GM19452 (cell line): ENCODE measurements around the gene PALMD.

Experiments
- ATAC-seq: cut with Tn5 transposase; IDR thresholded peaks from one replicate; pipeline ENCODE4 v1.9.1; 2021; ENCODE audit not compliant: unreplicated experiment

The PALMD gene

GRCh38 chr1:99658031-99658290 lies 12.0 kb downstream of the PALMD start:
- ATAC-seq = no peak

GRCh38 chr1:99659755-99660210 lies 13.9 kb downstream of the PALMD start:
- no peak for ATAC-seq

GRCh38 chr1:99660496-99660895 lies 14.6 kb downstream of the PALMD start:
- ATAC-seq = no peak

- ATAC-seq = no peak
Measured at GRCh38 chr1:99661780-99662179, 15.9 kb downstream of the PALMD start.

- ATAC-seq = no peak
Measured at GRCh38 chr1:99662539-99663080, 16.7 kb downstream of the PALMD start.

- ATAC-seq = no peak
Measured at GRCh38 chr1:99663501-99663900, 17.6 kb downstream of the PALMD start.

GRCh38 chr1:99665212-99665611 lies 19.3 kb downstream of the PALMD start:
- no peak for ATAC-seq

GRCh38 chr1:99669376-99669775 lies 23.5 kb downstream of the PALMD start:
- no peak for ATAC-seq

GRCh38 chr1:99669821-99670220 lies 23.9 kb downstream of the PALMD start:
- ATAC-seq = no peak

- no peak for ATAC-seq
Measured at GRCh38 chr1:99670583-99670982, 24.7 kb downstream of the PALMD start.

GRCh38 chr1:99672038-99672437 lies 26.1 kb downstream of the PALMD start:
- no peak for ATAC-seq

- ATAC-seq = no peak
Measured at GRCh38 chr1:99672530-99673213, 26.8 kb downstream of the PALMD start.

- no peak for ATAC-seq
Measured at GRCh38 chr1:99673315-99673714, 27.4 kb downstream of the PALMD start.

- no peak for ATAC-seq
Measured at GRCh38 chr1:99674115-99675064, 28.5 kb downstream of the PALMD start.

- no peak for ATAC-seq
Measured at GRCh38 chr1:99675292-99675691, 29.4 kb downstream of the PALMD start.

- no peak for ATAC-seq
Measured at GRCh38 chr1:99675994-99676393, 30.1 kb downstream of the PALMD start.

- ATAC-seq = no peak
Measured at GRCh38 chr1:99676876-99677275, 31.0 kb downstream of the PALMD start.

- no peak for ATAC-seq
Measured at GRCh38 chr1:99677416-99677815, 31.5 kb downstream of the PALMD start.

- no peak for ATAC-seq
Measured at GRCh38 chr1:99680270-99680669, 34.4 kb downstream of the PALMD start.

- ATAC-seq = no peak
Measured at GRCh38 chr1:99681583-99681982, 35.7 kb downstream of the PALMD start.

GRCh38 chr1:99682291-99682751 lies 36.4 kb downstream of the PALMD start:
- ATAC-seq = no peak
